Measurements from ENCODE around the gene SCGB1A1.
A peak's percentile ranks its signal among the peaks of the same experiment; 100 is the strongest.

The SCGB1A1 gene

DNA sequence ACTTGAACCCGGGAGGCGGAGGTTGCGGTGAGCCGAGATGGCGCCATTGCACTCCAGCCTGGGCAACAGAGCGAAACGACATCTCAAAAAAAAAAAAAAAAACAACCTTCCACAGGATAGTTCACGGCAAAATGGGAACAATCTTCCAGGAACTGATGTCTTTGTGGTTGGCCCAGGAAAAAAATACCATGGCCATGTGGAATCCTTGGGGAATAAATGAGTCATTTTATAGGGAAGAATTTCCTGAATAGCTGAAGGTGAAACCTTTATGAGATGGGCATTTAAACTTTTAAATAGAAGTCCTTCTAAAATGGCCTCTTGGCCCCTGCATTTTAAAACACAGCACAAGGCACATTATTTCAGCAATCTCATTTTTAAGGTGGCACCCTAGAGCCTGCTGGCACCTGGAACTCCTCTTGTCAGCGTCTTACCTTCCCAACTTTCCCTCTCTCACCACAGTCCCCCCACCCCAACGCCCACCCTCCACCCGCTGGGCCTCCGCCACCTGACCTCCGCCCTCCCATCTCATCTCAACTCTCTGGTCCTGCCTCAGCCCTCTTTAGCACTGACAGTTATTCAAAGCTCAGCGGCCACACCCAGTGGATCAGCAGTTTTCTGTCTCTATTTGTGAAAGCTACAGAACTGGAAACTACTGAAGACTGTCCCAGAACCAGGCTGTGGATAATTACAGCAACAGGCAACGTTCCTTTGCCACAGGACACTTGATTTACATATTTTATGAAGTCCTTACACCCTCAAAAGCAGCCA, 43.1 kb downstream of the SCGB1A1 start:
- H3K4me3 ChIP-seq (replicated peaks; ENCODE audit: low read depth, low read length) = no peak overlapping the region
- DNase-seq (ENCODE audit: low read depth) = peak; percentile 61
- TF ChIP-seq, protein P1, sequence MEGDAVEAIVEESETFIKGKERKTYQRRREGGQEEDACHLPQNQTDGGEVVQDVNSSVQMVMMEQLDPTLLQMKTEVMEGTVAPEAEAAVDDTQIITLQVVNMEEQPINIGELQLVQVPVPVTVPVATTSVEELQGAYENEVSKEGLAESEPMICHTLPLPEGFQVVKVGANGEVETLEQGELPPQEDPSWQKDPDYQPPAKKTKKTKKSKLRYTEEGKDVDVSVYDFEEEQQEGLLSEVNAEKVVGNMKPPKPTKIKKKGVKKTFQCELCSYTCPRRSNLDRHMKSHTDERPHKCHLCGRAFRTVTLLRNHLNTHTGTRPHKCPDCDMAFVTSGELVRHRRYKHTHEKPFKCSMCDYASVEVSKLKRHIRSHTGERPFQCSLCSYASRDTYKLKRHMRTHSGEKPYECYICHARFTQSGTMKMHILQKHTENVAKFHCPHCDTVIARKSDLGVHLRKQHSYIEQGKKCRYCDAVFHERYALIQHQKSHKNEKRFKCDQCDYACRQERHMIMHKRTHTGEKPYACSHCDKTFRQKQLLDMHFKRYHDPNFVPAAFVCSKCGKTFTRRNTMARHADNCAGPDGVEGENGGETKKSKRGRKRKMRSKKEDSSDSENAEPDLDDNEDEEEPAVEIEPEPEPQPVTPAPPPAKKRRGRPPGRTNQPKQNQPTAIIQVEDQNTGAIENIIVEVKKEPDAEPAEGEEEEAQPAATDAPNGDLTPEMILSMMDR (IDR thresholded peaks at IDR 0.05; ENCODE audit: low read length, missing control alignments) = no peak

DNA sequence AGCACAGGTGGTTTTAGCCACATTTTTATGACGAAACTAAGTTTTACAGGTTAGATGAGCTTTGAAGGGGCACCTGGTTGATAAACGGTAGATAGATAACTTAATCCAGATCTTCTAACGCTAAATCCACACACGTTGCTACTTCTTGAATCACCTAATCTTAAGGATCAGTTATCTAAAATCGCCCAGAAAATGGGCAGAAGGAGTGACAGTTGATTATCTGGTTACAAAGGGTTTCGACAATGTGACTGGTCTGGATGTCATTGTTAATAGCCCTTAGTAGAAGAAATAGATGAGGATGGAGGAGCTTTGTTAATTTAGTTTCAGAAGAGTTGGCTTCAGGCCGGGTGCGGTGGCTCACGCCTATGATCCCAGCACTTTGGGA, 43.7 kb downstream of the SCGB1A1 start:
- TF ChIP-seq, protein P1 (IDR thresholded peaks at IDR 0.05; ENCODE audit: low read length, missing control alignments) = no peak
- DNase-seq (ENCODE audit: low read depth) = no peak
- no peak overlapping the region for H3K4me3 ChIP-seq (replicated peaks; ENCODE audit: low read depth, low read length)

DNA sequence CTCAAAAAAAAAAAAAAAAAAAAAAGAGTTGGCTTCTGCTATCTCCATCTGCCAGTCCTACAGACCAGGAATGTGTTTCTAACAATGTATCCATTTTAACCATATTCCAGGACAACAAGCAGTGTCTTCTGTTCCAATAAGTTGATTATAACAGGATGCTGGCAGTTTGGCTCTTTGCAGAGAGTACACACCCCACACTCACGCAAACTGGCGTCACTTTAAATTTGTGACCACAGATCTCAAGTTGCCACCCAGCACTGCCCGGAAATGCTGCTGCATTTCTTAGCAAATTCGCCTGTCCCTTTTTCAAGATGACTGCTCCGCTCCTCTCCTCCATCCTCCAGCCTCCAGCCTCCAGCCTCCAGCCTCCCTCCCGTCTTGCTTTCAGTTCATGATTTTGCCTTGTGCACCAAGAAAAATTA, 44.3 kb downstream of the SCGB1A1 start:
- no peak for DNase-seq (ENCODE audit: low read depth)
- TF ChIP-seq, protein P1 (IDR thresholded peaks at IDR 0.05; ENCODE audit: low read length, missing control alignments) = no peak
- no peak overlapping the region for H3K4me3 ChIP-seq (replicated peaks; ENCODE audit: low read depth, low read length)

DNA sequence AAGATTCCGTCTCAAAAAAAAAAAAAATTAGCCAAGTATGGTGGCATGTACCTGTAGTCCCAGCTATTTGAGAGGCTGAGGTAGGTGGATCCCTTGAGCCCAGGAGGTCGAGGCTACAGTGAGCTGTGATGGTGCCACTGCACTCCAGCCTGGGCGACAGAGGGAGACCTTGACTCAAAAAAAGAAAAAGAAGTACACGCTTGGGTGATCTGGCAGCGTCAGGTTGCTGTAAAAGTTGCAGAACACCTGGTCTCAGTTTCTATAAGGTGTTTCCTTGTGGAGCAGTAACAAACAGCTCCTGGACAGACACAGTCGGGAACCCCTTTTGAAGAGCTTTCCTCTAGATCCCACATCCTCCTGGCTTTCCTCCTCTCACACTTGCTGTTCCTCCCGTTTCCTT, 45.8 kb downstream of the SCGB1A1 start:
- TF ChIP-seq, protein P1 (IDR thresholded peaks at IDR 0.05; ENCODE audit: low read length, missing control alignments) = no peak
- DNase-seq (ENCODE audit: low read depth) = no peak
- H3K4me3 ChIP-seq (replicated peaks; ENCODE audit: low read depth, low read length) = no peak overlapping the region

DNA sequence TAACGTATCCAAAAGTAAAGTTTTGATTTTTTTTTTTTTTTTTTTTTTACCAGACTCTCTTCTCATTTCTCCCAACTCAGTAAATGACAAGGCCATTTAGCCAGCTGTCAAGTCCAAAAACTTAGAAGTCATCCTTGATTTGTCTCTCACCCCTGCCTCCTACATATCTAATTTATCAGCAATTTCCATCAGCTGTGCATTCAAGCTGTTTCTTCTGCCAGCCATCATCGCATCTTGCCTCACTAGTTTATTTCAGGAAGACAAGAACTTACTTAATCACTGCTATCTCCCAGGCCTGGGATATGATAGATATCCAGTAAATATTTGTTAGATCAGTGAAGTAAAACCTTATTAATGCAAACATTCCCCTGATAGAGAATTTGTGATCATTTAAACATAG, 47.6 kb downstream of the SCGB1A1 start:
- H3K4me3 ChIP-seq (replicated peaks; ENCODE audit: low read depth, low read length) = no peak overlapping the region
- no peak for DNase-seq (ENCODE audit: low read depth)
- TF ChIP-seq, protein P1 (IDR thresholded peaks at IDR 0.05; ENCODE audit: low read length, missing control alignments) = no peak

DNA sequence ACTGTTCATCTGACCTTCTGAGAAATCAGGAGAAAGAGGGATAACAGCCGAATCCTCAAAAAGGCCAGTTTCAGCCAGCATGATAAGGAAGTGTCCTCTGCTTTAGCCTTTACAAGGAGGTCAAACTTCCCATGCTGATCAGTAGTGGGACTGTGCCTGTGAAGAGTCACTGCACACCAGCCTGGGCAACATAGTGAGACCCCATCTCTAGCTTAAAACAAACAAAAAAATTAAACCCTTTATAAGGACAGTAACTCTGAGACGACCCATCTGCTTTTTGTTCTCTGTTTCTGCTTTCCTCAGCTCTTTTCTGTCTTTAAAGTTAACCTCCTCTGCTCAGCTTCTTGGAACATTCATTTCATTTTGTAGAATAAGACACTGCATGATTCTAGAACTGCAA, 49.7 kb downstream of the SCGB1A1 start:
- TF ChIP-seq, protein P1 (IDR thresholded peaks at IDR 0.05; ENCODE audit: low read length, missing control alignments) = no peak
- DNase-seq (ENCODE audit: low read depth) = no peak
- no peak overlapping the region for H3K4me3 ChIP-seq (replicated peaks; ENCODE audit: low read depth, low read length)

DNA sequence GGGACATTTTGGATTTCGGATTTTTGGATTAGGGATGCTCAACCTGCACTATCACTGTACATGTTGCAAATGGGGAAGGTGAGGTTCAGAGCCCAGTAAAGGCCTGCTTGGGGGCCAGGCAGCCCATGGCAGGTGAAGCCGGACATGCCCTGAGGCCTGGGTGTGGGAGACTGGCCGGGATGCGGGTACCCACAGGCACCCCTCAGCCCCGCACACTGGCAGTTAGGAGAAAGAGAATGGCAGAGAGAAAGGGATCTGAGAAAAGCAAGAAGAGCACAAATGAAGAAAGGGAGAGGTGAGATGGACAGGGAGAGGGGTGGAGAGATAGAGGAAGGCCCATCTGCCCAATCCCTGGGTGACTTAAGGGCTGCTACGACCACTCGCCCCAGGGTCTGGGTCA, 52.8 kb downstream of the SCGB1A1 start:
- DNase-seq (ENCODE audit: low read depth) = no peak
- H3K4me3 ChIP-seq (replicated peaks; ENCODE audit: low read depth, low read length) = no peak overlapping the region
- TF ChIP-seq, protein P1 (IDR thresholded peaks at IDR 0.05; ENCODE audit: low read length, missing control alignments) = no peak
